Cardiac muscle cell (in vitro differentiated cells and primary cell): ENCODE data around the gene FSTL4. TPM values are rescaled to one million over a fixed set of nuclear protein-coding genes. Genes with fewer than 3 reads are reported as not detected.

Experiments
- DNase-seq, 2 donors: peaks; one replicate each; pipeline versions ENCODE4 v3.0.0 to v3.0.0-alpha.2; 2010 to 2017; ENCODE audit warnings: low read depth in 1 of 2, low spot score in 1 of 2
- H3K27ac ChIP-seq: fragments of 200-600 bp; sonication (generic); 2 replicates; pipeline ENCODE4 v1.5.1; 2016
- H3K27me3 ChIP-seq: fragments of 200-600 bp; sonication (generic); 2 replicates; pipeline ENCODE4 v1.6.0; 2016; ENCODE audit warnings: control low read depth
- H3K36me3 ChIP-seq: fragments of 200-600 bp; sonication (generic); 2 replicates; pipeline ENCODE4 v1.5.1; 2016; ENCODE audit warnings: control low read depth
- H3K4me1 ChIP-seq: fragments of 200-600 bp; sonication (generic); 2 replicates; pipeline ENCODE4 v1.8.1; 2017; ENCODE audit warnings: low read depth, mild to moderate bottlenecking, mixed run types
- H3K4me3 ChIP-seq: fragments of 200-600 bp; sonication (generic); 2 replicates; pipeline ENCODE4 v1.5.1; 2016; ENCODE audit warnings: mild to moderate bottlenecking
- H3K9me3 ChIP-seq: fragments of 200-600 bp; sonication (generic); 2 replicates; pipeline ENCODE4 v1.5.1; 2017; ENCODE audit warnings: low read depth, mild to moderate bottlenecking, control low read depth
- CTCF ChIP-seq: IDR thresholded peaks from 2 replicates; pipeline ENCODE4 v1.5.1; 2012; ENCODE audit warnings: low read depth, mild to moderate bottlenecking, low read length
- polyA plus RNA-seq: library from polyadenylated mRNA; unstranded; fragments of >200 nt; fragmentation: Nextera tagmentation; extraction: Ambion mirVana; gene quantifications from 2 replicates; pipeline ENCODE4 v1.2.1, GENCODE V29; 2016
- total RNA-seq: library from RNA; depleted of rRNA; stranded (reverse); fragments of >200 nt; gene quantifications from 2 replicates; pipeline ENCODE4 v1.2.3, GENCODE V29; 2016

FSTL4 gene
- total and polyA plus RNA-seq, 2 experiments from 2014 or later: 0.06 TPM; not detected in 1

GRCh38 chr5:133453831-133454230 lies 158.5 kb downstream of the FSTL4 start:
- H3K36me3 ChIP-seq: no peaks in the 10 kb centered on the region
- no peaks in the 10 kb centered on the region for H3K4me1 ChIP-seq
- no peak overlapping the region for H3K27ac ChIP-seq
- TF ChIP-seq CTCF: no peak
- DNase-seq: no peak
- no peak overlapping the region for H3K4me3 ChIP-seq
- no peaks in the 10 kb centered on the region for H3K9me3 ChIP-seq
- no peaks in the 10 kb centered on the region for H3K27me3 ChIP-seq

- Histone ChIP-seq H3K36me3 (no peaks in the 10 kb centered on the region), H3K9me3 (no peaks in the 10 kb centered on the region), H3K27ac (no peak overlapping the region), H3K4me3 (no peak overlapping the region), H3K27me3 (no peaks in the 10 kb centered on the region), H3K4me1 (no peaks in the 10 kb centered on the region)
- DNase-seq: no peak
- TF ChIP-seq CTCF: no peak
Observed at GRCh38 chr5:133453084-133453780, 159.1 kb downstream of the FSTL4 start.

GRCh38 chr5:133451926-133452325 lies 160.4 kb downstream of the FSTL4 start:
- H3K27me3 ChIP-seq: no peaks in the 10 kb centered on the region
- H3K4me1 ChIP-seq: no peaks in the 10 kb centered on the region
- no peak for DNase-seq
- TF ChIP-seq CTCF: no peak
- no peak overlapping the region for H3K4me3 ChIP-seq
- no peak overlapping the region for H3K27ac ChIP-seq
- H3K36me3 ChIP-seq: no peaks in the 10 kb centered on the region
- H3K9me3 ChIP-seq: no peaks in the 10 kb centered on the region

GRCh38 chr5:133450286-133450685 lies 162.1 kb downstream of the FSTL4 start:
- no peak for DNase-seq
- H3K36me3 ChIP-seq: no peaks in the 10 kb centered on the region
- no peak overlapping the region for H3K4me3 ChIP-seq
- no peaks in the 10 kb centered on the region for H3K27me3 ChIP-seq
- no peak for TF ChIP-seq CTCF
- no peaks in the 10 kb centered on the region for H3K4me1 ChIP-seq
- H3K9me3 ChIP-seq: no peaks in the 10 kb centered on the region
- no peak overlapping the region for H3K27ac ChIP-seq

- no peaks in the 10 kb centered on the region for H3K27me3 ChIP-seq
- H3K4me3 ChIP-seq: no peak overlapping the region
- no peak overlapping the region for H3K27ac ChIP-seq
- no peak for DNase-seq
- H3K4me1 ChIP-seq: no peaks in the 10 kb centered on the region
- no peak for TF ChIP-seq CTCF
- no peaks in the 10 kb centered on the region for H3K9me3 ChIP-seq
- no peaks in the 10 kb centered on the region for H3K36me3 ChIP-seq
Observed at GRCh38 chr5:133449181-133449580, 163.2 kb downstream of the FSTL4 start.
